Measurements from ENCODE around the gene ERN2.

Gene ERN2

GRCh38 chr16:23694265-23694643 lies 18.8 kb downstream of the ERN2 start:
- FAIRE-seq, result no peak
- no peak for DNase-seq (ENCODE audit: insufficient read length, low spot score)
- TF ChIP-seq CTCF (IDR thresholded peaks at IDR 0.05; ENCODE audit: insufficient read depth, missing control alignments), result no peak

GRCh38 chr16:23692190-23692837 lies 20.7 kb downstream of the ERN2 start:
- no peak for DNase-seq (ENCODE audit: insufficient read length, low spot score)
- no peak for FAIRE-seq
- no peak for TF ChIP-seq CTCF (IDR thresholded peaks at IDR 0.05; ENCODE audit: insufficient read depth, missing control alignments)

GRCh38 chr16:23691483-23692189 lies 21.4 kb downstream of the ERN2 start:
- FAIRE-seq, result no peak
- no peak for DNase-seq (ENCODE audit: insufficient read length, low spot score)
- TF ChIP-seq CTCF (IDR thresholded peaks at IDR 0.05; ENCODE audit: insufficient read depth, missing control alignments), result no peak

- TF ChIP-seq CTCF (IDR thresholded peaks at IDR 0.05; ENCODE audit: insufficient read depth, missing control alignments), result no peak
- no peak for FAIRE-seq
- no peak for DNase-seq (ENCODE audit: insufficient read length, low spot score)
Measured at GRCh38 chr16:23690771-23691482, 22.1 kb downstream of the ERN2 start.

GRCh38 chr16:23689442-23690187 lies 23.4 kb downstream of the ERN2 start:
- DNase-seq (ENCODE audit: insufficient read length, low spot score) (no peak), FAIRE-seq (no peak)
- no peak for TF ChIP-seq CTCF (IDR thresholded peaks at IDR 0.05; ENCODE audit: insufficient read depth, missing control alignments)

- DNase-seq (ENCODE audit: insufficient read length, low spot score) (no peak), FAIRE-seq (no peak)
- TF ChIP-seq CTCF (IDR thresholded peaks at IDR 0.05; ENCODE audit: insufficient read depth, missing control alignments), result no peak
Measured at GRCh38 chr16:23687034-23687808, 25.8 kb downstream of the ERN2 start.
